Measurements from ENCODE around the gene FAM20C.

Gene FAM20C

DNA sequence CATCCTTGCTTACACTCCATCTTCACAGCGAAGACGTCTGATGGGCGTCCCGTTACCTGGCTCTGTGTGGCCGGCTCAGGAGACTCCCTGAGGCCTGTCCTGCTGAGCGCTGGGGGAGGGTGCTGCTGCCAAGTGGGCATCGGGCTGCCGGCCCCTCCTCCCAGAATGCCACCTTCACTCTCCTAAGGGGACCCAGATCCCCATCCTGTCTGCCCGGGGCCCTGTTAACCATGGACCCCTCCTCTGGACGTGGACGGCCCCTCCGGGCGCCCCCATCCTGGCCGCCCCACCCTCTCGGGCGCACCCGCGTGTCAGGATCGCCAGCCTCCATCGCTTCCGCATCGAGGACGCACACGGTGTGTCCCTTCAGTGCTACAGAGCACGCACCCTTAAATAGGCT lies 90.2 kb downstream of the FAM20C start:
- H3K27ac ChIP-seq = no peak overlapping the region
- no peak overlapping the region for H3K9ac ChIP-seq
- H3K4me3 ChIP-seq (IDR thresholded peaks at IDR 0.05; ENCODE audit: insufficient read depth, low read depth, low read length) = no peak overlapping the region
- TF ChIP-seq, protein P1, sequence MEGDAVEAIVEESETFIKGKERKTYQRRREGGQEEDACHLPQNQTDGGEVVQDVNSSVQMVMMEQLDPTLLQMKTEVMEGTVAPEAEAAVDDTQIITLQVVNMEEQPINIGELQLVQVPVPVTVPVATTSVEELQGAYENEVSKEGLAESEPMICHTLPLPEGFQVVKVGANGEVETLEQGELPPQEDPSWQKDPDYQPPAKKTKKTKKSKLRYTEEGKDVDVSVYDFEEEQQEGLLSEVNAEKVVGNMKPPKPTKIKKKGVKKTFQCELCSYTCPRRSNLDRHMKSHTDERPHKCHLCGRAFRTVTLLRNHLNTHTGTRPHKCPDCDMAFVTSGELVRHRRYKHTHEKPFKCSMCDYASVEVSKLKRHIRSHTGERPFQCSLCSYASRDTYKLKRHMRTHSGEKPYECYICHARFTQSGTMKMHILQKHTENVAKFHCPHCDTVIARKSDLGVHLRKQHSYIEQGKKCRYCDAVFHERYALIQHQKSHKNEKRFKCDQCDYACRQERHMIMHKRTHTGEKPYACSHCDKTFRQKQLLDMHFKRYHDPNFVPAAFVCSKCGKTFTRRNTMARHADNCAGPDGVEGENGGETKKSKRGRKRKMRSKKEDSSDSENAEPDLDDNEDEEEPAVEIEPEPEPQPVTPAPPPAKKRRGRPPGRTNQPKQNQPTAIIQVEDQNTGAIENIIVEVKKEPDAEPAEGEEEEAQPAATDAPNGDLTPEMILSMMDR (conservative IDR thresholded peaks at IDR 0.05; ENCODE audit: low read depth, low read length) = no peak
- H3K36me3 ChIP-seq (ENCODE audit: insufficient read depth) = no peaks in the 10 kb centered on the region
- no peak overlapping the region for H2AFZ ChIP-seq (ENCODE audit: low read depth)
- no peaks in the 10 kb centered on the region for H4K20me1 ChIP-seq (ENCODE audit: insufficient read depth)
- H3K4me1 ChIP-seq (ENCODE audit: low read depth, poor library complexity, severe bottlenecking) = no peaks in the 10 kb centered on the region
- H3K27me3 ChIP-seq (ENCODE audit: insufficient read depth, low read depth) = peaks cover 78% of the 10 kb centered on the region
- H3K79me2 ChIP-seq (ENCODE audit: insufficient read depth, low read depth) = no peaks in the 10 kb centered on the region
- H3K4me2 ChIP-seq = no peak overlapping the region

DNA sequence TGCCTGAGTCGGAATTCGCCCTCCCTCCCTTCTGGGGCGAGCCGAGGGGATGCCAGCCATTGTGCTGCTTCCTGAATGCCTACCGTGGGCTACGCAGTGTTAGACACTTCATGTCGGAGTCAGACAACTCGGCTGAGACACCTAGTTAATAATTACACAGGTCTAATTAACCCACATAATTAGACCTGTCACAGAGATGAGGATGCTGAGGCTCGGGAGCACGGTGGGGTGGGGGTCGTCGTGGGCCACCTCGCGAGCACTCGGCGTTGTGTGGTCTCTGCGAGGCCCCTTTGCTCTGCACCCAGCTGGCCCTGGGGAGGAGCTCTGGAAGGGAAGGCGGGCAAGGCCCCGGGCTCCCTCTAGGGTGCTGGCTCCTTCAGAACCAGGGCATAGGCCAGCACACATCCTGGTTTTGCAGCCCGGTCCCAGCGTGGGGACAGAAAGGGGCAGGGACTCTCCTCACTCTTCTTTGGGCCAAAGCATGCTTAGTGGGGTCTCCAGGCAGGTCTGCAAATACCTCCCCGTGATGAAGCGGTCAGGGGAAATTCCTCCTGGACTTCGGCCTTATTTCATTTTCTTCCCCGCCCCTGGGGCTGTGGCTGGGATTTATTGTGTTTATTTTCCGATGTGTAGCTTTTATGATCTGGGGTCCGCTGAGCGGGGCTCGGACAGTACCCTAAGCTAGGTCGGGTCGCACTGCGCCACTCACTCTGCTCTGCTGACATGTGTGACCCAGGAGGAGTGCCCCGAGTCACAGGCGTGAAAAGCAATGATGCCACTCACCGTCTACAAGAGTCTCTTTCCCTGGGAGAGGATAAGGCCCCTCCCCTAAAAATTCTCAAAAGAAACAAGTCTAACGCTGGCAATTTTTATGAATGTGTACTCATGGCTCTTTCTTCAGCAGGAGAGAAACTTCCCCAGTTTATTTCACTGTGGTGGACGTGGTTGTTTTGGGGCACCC lies 92.7 kb downstream of the FAM20C start:
- H3K27ac ChIP-seq = no peak overlapping the region
- no peak overlapping the region for H3K4me3 ChIP-seq (IDR thresholded peaks at IDR 0.05; ENCODE audit: insufficient read depth, low read depth, low read length)
- no peaks in the 10 kb centered on the region for H3K36me3 ChIP-seq (ENCODE audit: insufficient read depth)
- no peaks in the 10 kb centered on the region for H3K4me1 ChIP-seq (ENCODE audit: low read depth, poor library complexity, severe bottlenecking)
- H3K4me2 ChIP-seq = no peak overlapping the region
- H3K9ac ChIP-seq = no peak overlapping the region
- TF ChIP-seq, protein P1 (conservative IDR thresholded peaks at IDR 0.05; ENCODE audit: low read depth, low read length) = no peak
- no peaks in the 10 kb centered on the region for H3K79me2 ChIP-seq (ENCODE audit: insufficient read depth, low read depth)
- H4K20me1 ChIP-seq (ENCODE audit: insufficient read depth) = no peaks in the 10 kb centered on the region
- H2AFZ ChIP-seq (ENCODE audit: low read depth) = no peak overlapping the region
- H3K27me3 ChIP-seq (ENCODE audit: insufficient read depth, low read depth) = peaks cover 67% of the 10 kb centered on the region

DNA sequence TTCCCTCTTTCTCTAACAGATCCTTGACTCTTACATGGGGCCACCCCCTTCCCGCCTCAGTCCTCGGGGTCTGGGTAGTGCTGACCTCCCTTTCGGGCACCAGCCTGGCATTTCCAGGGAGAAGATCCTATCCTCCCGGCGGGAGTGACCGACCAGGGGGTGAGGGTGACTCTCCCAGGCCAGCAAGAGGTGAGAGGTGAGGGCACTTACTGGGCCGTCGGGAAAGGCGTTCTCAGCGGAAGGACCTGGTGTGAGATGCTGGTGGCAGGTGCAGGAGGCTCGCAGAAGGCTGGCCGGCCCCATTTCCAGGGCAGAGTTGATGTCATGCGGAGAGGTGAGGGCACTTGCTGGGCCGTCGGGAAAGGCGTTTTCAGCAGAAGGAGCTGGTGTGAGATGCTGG lies 93.4 kb downstream of the FAM20C start:
- no peak overlapping the region for H3K4me2 ChIP-seq
- no peaks in the 10 kb centered on the region for H3K36me3 ChIP-seq (ENCODE audit: insufficient read depth)
- H3K27ac ChIP-seq = no peak overlapping the region
- no peaks in the 10 kb centered on the region for H3K4me1 ChIP-seq (ENCODE audit: low read depth, poor library complexity, severe bottlenecking)
- no peak overlapping the region for H3K9ac ChIP-seq
- no peaks in the 10 kb centered on the region for H4K20me1 ChIP-seq (ENCODE audit: insufficient read depth)
- no peak overlapping the region for H2AFZ ChIP-seq (ENCODE audit: low read depth)
- H3K27me3 ChIP-seq (ENCODE audit: insufficient read depth, low read depth) = peaks cover 61% of the 10 kb centered on the region
- H3K4me3 ChIP-seq (IDR thresholded peaks at IDR 0.05; ENCODE audit: insufficient read depth, low read depth, low read length) = no peak overlapping the region
- TF ChIP-seq, protein P1 (conservative IDR thresholded peaks at IDR 0.05; ENCODE audit: low read depth, low read length) = no peak
- no peaks in the 10 kb centered on the region for H3K79me2 ChIP-seq (ENCODE audit: insufficient read depth, low read depth)

DNA sequence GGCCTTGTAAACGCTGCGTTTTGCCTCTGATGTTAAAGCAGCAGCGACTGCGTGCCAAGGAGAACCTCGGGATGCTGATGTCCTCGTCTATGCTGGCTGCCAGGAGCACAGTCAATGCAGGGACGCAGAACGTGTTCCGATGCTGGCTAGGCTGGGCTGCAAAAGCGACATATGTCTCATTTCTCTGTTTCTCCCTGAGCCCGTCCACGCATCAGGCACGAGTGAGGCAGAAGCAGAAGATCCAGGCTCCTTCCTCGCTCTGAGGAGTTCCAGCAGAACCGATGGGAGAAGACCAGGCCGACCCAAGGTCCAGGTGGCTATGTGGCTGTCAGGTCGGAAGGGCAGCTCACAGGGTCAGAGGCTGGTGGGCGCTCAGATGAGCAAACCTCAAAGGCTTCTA lies 93.9 kb downstream of the FAM20C start:
- Histone ChIP-seq H3K4me1 (ENCODE audit: low read depth, poor library complexity, severe bottlenecking) (no peaks in the 10 kb centered on the region), H3K79me2 (ENCODE audit: insufficient read depth, low read depth) (no peaks in the 10 kb centered on the region), H3K27ac (no peak overlapping the region), H3K9ac (no peak overlapping the region), H2AFZ (ENCODE audit: low read depth) (no peak overlapping the region), H3K4me3 (IDR thresholded peaks at IDR 0.05; ENCODE audit: insufficient read depth, low read depth, low read length) (no peak overlapping the region), H3K4me2 (no peak overlapping the region), H3K36me3 (ENCODE audit: insufficient read depth) (no peaks in the 10 kb centered on the region), H3K27me3 (ENCODE audit: insufficient read depth, low read depth) (peaks cover 56% of the 10 kb centered on the region), H4K20me1 (ENCODE audit: insufficient read depth) (no peaks in the 10 kb centered on the region)
- TF ChIP-seq, protein P1 (conservative IDR thresholded peaks at IDR 0.05; ENCODE audit: low read depth, low read length) = no peak

Measured in KMS-11 (cell line).